GM18873 (cell line): Measurements from ENCODE around the gene MST1R.
"Not testable (repeated sequence)": the region's sequence is repeated elsewhere in the genome, so short reads cannot be mapped to it uniquely, and the experiment has no call there.

ENCODE experiments used
- ATAC-seq: cut with Tn5 transposase; IDR thresholded peaks from one replicate; pipeline ENCODE4 v1.9.1; 2021; ENCODE audit warnings: mild to moderate bottlenecking, moderate library complexity, moderate number of reproducible peaks; ENCODE audit not compliant: unreplicated experiment, low FRiP score

The MST1R gene

DNA sequence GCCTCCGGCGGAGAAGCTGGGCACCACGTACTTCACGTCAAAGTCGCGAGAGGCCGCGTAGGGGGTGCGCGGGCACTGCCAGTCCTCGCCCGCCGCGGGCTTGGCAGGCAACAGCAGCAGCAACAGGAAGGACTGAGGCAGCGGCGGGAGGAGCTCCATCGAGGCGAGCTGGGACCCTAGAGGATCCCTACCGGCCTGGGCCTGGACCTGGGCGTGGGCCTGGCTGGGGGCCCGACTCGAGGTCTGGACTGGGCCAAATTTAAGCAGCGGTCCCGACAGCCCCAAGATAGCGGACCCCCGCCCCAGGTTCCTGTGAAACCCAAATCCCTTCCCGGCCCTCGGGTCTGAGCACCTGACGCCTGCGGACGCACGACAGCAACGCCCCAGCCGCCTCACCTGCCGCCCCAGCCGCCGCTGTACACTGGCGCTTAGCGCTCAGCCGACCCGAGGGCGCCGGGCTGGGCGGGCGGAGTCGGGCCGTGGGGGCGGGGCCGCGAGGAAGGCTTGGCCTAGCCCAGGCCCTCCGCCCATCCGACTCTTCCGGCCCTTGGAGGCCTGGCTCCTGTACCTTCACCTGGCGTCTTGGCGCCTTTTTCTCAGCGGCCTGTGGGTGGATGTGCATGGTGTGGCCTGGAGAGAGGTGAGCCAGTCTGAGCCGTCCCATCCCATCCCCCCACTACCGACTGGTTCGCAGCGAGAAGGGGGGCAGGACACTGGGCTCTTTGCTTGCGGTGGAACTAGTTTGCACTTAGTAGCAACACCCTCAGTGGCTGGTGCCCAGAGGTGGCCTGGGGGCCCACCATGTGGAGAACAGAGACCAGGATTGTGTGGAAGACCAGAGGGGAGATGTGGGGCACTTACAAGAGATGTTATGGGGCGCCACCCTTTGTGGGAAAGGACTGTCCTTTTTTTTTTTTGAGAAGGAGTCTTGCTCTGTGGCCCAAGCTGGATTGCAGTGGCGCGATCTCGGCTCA is at the start of gene MST1R:
Gene MST1R (minus strand): TSS at position 423 of the 974 bp plus-strand sequence. CDS start 264 bp downstream, at position 159.
- ATAC-seq, result no peak

GRCh38 chr3:49952924-49953323 is 49.3 kb upstream of the MST1R start:
- ATAC-seq, result no peak

DNA sequence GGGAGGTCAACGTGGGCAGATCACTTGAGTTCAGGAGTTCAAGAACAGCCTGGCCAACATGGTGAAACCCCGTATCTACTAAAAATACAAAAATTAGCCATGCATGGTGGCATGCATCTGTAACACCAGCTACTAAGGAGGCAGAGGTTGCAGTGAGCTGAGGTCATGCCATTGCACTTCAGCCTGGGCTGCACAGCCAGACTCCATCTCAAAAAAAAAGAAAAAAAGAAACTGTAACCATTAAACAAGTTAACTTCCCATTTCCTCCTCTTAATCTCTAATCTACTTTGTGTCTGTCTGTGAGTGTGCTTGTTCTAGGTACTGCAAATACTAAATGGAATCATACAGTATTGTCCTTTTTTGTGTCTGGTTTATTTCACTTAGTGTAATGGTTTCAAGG is 39.0 kb upstream of the MST1R start:
- no peak for ATAC-seq

DNA sequence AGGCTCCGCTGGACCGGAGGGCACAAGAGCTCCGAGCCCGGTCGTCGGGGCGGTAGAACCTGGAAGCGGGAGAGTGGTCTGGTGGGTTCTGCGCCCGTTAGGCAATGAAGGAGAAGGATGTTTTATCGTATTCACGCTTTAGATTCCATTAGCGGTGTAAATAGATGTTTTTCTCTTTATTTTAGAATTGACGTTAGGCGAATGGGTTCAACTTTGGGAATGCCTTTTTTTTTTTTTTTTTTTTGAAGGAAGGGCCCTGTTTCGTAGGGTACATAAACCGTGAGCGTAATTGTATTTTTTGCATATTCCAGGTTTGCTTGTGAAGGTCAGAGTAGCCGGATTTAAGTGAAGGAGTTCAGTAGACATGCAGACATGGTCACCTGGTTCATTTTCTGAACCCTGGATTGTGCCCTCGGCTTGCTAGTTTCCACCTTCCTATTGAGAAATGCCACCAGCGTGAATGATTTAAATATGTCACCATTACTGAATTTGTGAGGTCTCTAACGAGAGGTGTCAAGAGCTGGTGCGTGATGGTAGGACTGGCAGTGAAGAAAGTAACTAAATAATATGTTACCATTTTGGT is 37.1 kb upstream of the MST1R start:
- no peak for ATAC-seq

GRCh38 chr3:49939858-49940666 is 36.4 kb upstream of the MST1R start, which contains the start of gene RBM6:
Gene RBM6, plus strand, starts transcription at chr3:49940150. Its CDS starts 22,492 bp downstream, at chr3:49962642.
- peak; percentile 89 for ATAC-seq

DNA sequence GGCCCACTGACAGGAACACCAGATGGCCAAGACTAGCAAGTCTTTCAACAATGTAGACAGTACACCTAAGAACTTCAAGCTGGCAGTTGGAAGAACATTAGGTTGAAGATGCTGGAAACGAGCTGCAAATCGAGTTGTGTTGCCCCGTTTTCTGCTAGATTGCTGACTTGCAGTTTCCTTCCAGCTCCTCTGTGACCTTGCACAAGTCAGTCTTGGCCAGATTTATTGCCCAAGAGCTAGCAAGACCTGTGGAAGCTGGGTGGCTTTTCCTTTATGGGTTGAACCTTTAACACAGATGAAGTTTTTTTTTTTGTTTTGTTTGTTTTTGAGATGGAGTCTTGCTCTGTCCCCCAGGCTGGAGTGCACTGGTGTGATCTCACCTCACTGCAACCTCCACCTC is 33.4 kb upstream of the MST1R start:
- no peak for ATAC-seq

- ATAC-seq, result not testable (repeated sequence)
Measured at GRCh38 chr3:49932281-49932680, 28.6 kb upstream of the MST1R start.

DNA sequence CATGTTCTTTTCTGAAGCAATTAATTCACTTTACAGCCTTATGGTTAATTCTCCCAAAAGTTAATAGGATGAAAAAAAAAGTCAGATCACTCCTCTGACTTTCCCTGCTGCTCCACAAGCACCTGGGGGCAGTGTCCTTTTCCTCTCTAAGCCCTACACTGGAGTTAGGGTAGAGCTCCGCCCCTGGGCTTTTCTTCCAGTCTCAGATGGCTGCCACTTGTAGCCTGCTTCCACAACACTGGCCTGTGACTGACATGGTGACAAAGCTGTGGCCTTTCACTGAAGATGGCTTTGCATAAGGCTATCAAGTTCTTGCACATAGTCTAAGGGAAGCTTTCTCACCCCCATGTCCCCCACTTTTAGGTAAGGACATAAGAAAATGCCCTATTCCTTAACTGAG is 27.2 kb upstream of the MST1R start:
- ATAC-seq, result no peak

- no peak for ATAC-seq
Measured at GRCh38 chr3:49930168-49930690, 26.6 kb upstream of the MST1R start.

DNA sequence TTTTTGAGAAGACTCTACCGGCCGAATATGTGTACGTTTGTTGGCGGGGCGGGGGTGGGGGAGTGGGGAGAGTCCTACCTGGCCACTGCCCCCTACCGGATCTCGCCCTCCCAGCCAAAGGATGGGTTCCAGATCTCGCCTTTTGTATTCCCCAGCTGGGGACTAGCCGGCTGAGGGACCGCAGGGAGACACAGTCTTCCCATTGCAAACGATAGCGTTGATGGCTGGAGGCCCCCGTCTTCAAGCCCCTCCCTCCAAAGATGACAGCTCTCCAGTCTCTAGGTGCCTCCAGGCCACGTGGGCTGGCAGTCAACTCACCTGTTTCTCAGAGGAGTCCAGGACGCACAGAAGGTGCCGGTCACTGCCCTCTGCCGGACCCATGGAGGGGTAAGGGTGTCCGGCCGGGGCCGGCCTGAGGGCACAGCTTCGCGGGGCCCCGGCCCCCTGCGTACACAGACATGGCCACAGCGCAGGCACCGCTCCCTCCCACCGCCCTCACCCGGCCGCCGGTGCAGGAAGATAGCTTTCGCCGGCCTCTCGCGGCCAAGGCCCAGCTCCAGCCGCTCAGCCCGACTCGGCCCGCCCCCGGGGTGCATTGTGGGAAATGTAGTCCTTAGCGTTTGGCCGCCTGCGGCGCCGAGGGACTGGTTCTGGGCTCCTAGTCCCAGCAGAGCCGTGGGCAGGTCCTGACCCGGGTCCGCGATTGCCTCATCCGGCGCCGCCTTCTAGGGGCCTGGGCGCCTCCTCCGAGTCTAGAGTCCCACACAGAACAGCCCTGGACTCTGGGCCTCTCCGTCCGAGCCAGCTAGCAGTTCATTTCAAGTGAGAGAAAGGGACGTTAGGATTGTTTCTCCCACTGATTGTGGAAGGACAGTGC is 25.9 kb upstream of the MST1R start, which contains the start of gene MON1A:
Gene MON1A (minus strand): TSS at position 521 of the 877 bp plus-strand sequence. CDS start 16,465 bp downstream, outside the sequence.
- ATAC-seq, result peak; percentile 70

- no peak for ATAC-seq
Measured at GRCh38 chr3:49928481-49929017, 24.9 kb upstream of the MST1R start.

GRCh38 chr3:49927798-49928197 is 24.1 kb upstream of the MST1R start:
- no peak for ATAC-seq

- no peak for ATAC-seq
Measured at GRCh38 chr3:49926117-49926728, 22.6 kb upstream of the MST1R start.

GRCh38 chr3:49925485-49925884 is 21.8 kb upstream of the MST1R start:
- no peak for ATAC-seq

DNA sequence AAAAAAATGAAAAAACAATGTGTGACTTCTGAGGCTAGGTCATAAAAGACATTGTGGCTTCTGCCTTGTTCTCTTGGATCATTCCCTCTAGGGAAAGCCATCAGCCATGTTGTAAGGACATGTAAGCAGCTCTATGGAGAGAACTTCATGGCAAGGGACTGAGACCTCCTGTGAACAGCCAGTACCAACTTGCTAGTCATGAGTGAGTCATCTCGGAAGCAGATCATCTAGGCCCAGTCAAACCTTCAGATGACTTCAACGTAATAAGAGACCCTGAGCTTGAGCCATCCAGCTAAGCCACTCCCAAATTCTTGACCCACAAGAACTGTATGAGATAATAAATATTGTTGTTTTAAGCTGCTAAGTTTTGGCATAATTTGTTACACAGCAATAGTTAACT is 21.0 kb upstream of the MST1R start:
- no peak for ATAC-seq

- not testable (repeated sequence) for ATAC-seq
Measured at GRCh38 chr3:49917806-49918590, 14.3 kb upstream of the MST1R start.

GRCh38 chr3:49916686-49917085 is 13.0 kb upstream of the MST1R start:
- no peak for ATAC-seq

GRCh38 chr3:49914906-49915305 is 11.2 kb upstream of the MST1R start:
- no peak for ATAC-seq
